NCI-H460 (cell line): ENCODE data around the gene VPREB3. TPM values are rescaled to one million over a fixed set of nuclear protein-coding genes. Genes with fewer than 3 reads are reported as not detected.

Source experiments
- DNase-seq: peaks from one replicate; pipeline ENCODE4 v3.0.0-alpha.2; 2016; ENCODE audit warnings: low read depth; ENCODE audit errors: extremely low read depth
- total RNA-seq: library from RNA; depleted of rRNA; stranded (reverse); fragments of >200 nt; shearing (Covaris generic); gene quantifications from 2 replicates; pipeline ENCODE4 v1.2.3, GENCODE V29; 2014; rRNA removed

The VPREB3 gene
- total RNA-seq, 1 experiment from 2014 or later, result not detected

DNA sequence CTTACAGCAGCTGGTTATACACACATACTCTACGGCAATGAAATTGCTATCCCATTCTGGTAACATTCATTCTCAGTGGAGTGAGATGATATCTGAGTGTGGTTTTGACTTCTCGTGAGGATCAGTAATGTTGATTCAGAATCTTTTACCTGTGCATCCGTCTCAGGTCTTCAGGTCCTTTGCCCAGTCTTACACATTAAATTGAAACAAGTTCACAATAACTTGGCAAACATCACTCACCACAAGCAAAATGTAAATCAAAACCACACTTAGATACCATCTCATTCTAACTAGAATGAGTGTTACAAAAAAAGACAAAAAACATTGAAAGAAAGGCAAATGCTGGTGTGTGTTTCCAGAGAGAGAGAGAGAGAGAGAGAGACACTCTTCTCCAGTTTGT is 49.4 kb downstream of the VPREB3 start:
- DNase-seq, result no peak

DNA sequence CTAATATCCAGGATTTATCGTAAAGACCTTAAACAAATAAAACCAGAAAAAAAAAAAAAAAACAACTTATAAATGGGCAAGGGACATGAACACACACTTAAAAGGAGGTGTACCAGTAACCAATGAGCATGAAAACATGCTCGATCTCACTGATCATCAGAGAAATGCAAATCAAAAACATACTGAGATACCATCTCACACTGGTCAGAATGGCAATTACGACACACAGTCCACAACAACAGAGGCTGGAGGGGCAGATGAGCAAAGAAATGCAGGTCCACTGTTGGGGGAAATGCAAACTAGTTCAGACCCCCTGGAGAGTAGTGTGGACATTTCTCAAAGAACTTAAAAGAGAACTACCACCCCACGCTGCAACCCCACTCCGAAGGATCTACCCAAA is 50.2 kb downstream of the VPREB3 start:
- DNase-seq, result no peak

Other genes starting within 250 kb of the VPREB3 start
- not detected in 2 replicates for gene IGLL1, start 174.1 kb downstream of the VPREB3 start, total RNA-seq
- gene DRICH1, start 122.1 kb downstream of the VPREB3 start, total RNA-seq, result not detected in 2 replicates
- gene RGL4, start 63.4 kb downstream of the VPREB3 start, total RNA-seq, result 0.07 TPM in 1 of 2 replicates, not detected in the other
- 1.9 and 3.0 TPM in 2 replicates for gene ZNF70, start 3.3 kb downstream of the VPREB3 start, total RNA-seq
- gene C22orf15, start 8.6 kb upstream of the VPREB3 start, total RNA-seq, result not detected in 2 replicates
- 38.2 and 44.3 TPM in 2 replicates for gene CHCHD10, start 13.5 kb upstream of the VPREB3 start, total RNA-seq
- 1.8 and 2.1 TPM in 2 replicates for gene MMP11, start 18.4 kb upstream of the VPREB3 start, total RNA-seq
- 45.5 and 49.6 TPM in 2 replicates for gene SMARCB1, start 32.5 kb upstream of the VPREB3 start, total RNA-seq
- gene DERL3, start 84.6 kb upstream of the VPREB3 start, total RNA-seq, result 0.59 and 1.6 TPM in 2 replicates
- 8.3 and 10.7 TPM in 2 replicates for gene SLC2A11, start 103.5 kb upstream of the VPREB3 start, total RNA-seq
- gene MIF, start 140.0 kb upstream of the VPREB3 start, total RNA-seq, result 363 and 441 TPM in 2 replicates
- gene GSTT2B, start 206.8 kb upstream of the VPREB3 start, total RNA-seq, result 1.2 TPM in 1 of 2 replicates, not detected in the other
- gene DDTL, start 212.5 kb upstream of the VPREB3 start, total RNA-seq, result 0.84 TPM in 1 of 2 replicates, not detected in the other
- 91.4 and 116 TPM in 2 replicates for gene DDT, start 220.0 kb upstream of the VPREB3 start, total RNA-seq
- not detected in 2 replicates for gene GSTT2, start 225.7 kb upstream of the VPREB3 start, total RNA-seq